Immature natural killer cell (primary cell): ENCODE measurements around the gene NEDD9. TPM values are rescaled to one million over a fixed set of nuclear protein-coding genes. Genes with fewer than 3 reads are reported as not detected.

Source experiments
- DNase-seq, 3 donors: peaks; one replicate each; pipeline ENCODE4 v3.0.0; 2022; ENCODE audit warnings: mixed read lengths in 1 of 3
- H3K27ac Mint-ChIP-seq, 6 donors: one replicate each; pipeline ENCODE4 v1.8.0; 2020; ENCODE audit warnings: mixed read lengths in 6 of 6, mild to moderate bottlenecking in 5 of 6, inconsistent platforms in 4 of 6, moderate library complexity in 3 of 6
- H3K27me3 Mint-ChIP-seq, 3 donors: one replicate each; pipeline ENCODE4 v1.8.0; 2020 to 2021; ENCODE audit warnings: low read depth in 3 of 3, mild to moderate bottlenecking in 3 of 3, mixed read lengths in 3 of 3, moderate library complexity in 3 of 3, inconsistent platforms in 1 of 3
- H3K36me3 Mint-ChIP-seq, 3 donors: one replicate each; pipeline ENCODE4 v1.8.0; 2020; ENCODE audit warnings: mixed read lengths in 3 of 3, inconsistent platforms in 2 of 3, mild to moderate bottlenecking in 2 of 3
- H3K4me1 Mint-ChIP-seq, 2 donors: one replicate each; pipeline ENCODE4 v1.8.0; 2020; ENCODE audit warnings: inconsistent platforms in 2 of 2, mild to moderate bottlenecking in 2 of 2, mixed read lengths in 2 of 2, moderate library complexity in 1 of 2
- H3K4me3 Mint-ChIP-seq, 5 donors: one replicate each; pipeline ENCODE4 v1.8.0; 2020; ENCODE audit warnings: mild to moderate bottlenecking in 5 of 5, mixed read lengths in 5 of 5, inconsistent platforms in 3 of 5, moderate library complexity in 3 of 5
- H3K9me3 Mint-ChIP-seq, 6 donors: one replicate each; pipeline ENCODE4 v1.8.0; 2020; ENCODE audit warnings: mild to moderate bottlenecking in 6 of 6, mixed read lengths in 6 of 6, inconsistent platforms in 4 of 6, moderate library complexity in 3 of 6
- polyA plus RNA-seq, 3 donors: library from polyadenylated mRNA; unstranded; fragments of 300-500 nt; fragmentation: Illumina TruSeq; gene quantifications; one replicate each; pipeline ENCODE4 v1.2.3, GENCODE V29; 2021

Gene NEDD9
- polyA plus RNA-seq, 3 donors from 2014 or later = 26.2 to 73.6 (median 27.6) TPM

GRCh38 chr6:11206576-11206975 is 25.9 kb downstream of the NEDD9 start:
- H3K9me3 Mint-ChIP-seq = no peaks in the 10 kb centered on the region
- peaks cover 88 to 91% of the 10 kb centered on the region in 2 donors for H3K4me1 Mint-ChIP-seq
- no peak for DNase-seq
- peak overlapping the region; percentile 66 to 98 (median 84) for H3K27ac Mint-ChIP-seq
- H3K27me3 Mint-ChIP-seq = peaks cover 0 to 5% (median 0%) of the 10 kb centered on the region in 3 donors
- H3K36me3 Mint-ChIP-seq = peaks cover 14 to 40% (median 20%) of the 10 kb centered on the region in 3 donors
- H3K4me3 Mint-ChIP-seq = no peak overlapping the region

GRCh38 chr6:11204794-11205366 is 27.6 kb downstream of the NEDD9 start:
- H3K36me3 Mint-ChIP-seq = peaks cover 16 to 44% (median 24%) of the 10 kb centered on the region in 3 donors
- H3K27me3 Mint-ChIP-seq = peaks cover 0 to 5% (median 0%) of the 10 kb centered on the region in 3 donors
- H3K9me3 Mint-ChIP-seq = no peaks in the 10 kb centered on the region
- H3K4me1 Mint-ChIP-seq = peaks cover 88 to 92% of the 10 kb centered on the region in 2 donors
- H3K27ac Mint-ChIP-seq = peak overlapping the region; percentile 74 to 98 (median 82)
- no peak overlapping the region for H3K4me3 Mint-ChIP-seq
- no peak for DNase-seq

- Mint-ChIP-seq H3K27ac (peak overlapping the region; percentile 98 to 100 (median 99)), H3K36me3 (peaks cover 21 to 46% (median 22%) of the 10 kb centered on the region in 3 donors), H3K27me3 (peaks cover 0 to 2% (median 1%) of the 10 kb centered on the region in 3 donors), H3K9me3 (no peaks in the 10 kb centered on the region), H3K4me3 (peak overlapping the region; percentile 79 to 88 (median 84)), H3K4me1 (peaks cover 88 to 92% of the 10 kb centered on the region in 2 donors)
- DNase-seq = no peak
Measured at GRCh38 chr6:11204005-11204399, 28.5 kb downstream of the NEDD9 start.

- peaks cover 0 to 2% (median 2%) of the 10 kb centered on the region in 3 donors for H3K27me3 Mint-ChIP-seq
- no peak for DNase-seq
- H3K4me3 Mint-ChIP-seq = peak overlapping the region; percentile 79 to 88 (median 84)
- peaks cover 88 to 93% of the 10 kb centered on the region in 2 donors for H3K4me1 Mint-ChIP-seq
- H3K9me3 Mint-ChIP-seq = no peaks in the 10 kb centered on the region
- H3K27ac Mint-ChIP-seq = peak overlapping the region; percentile 98 to 100 (median 99)
- H3K36me3 Mint-ChIP-seq = peaks cover 25 to 50% (median 28%) of the 10 kb centered on the region in 3 donors
Measured at GRCh38 chr6:11203306-11204004, 29.0 kb downstream of the NEDD9 start.

GRCh38 chr6:11202513-11203305 is 29.8 kb downstream of the NEDD9 start:
- Mint-ChIP-seq H3K4me3 (peak overlapping the region; percentile 79 to 88 (median 84)), H3K27me3 (peaks cover 2% of the 10 kb centered on the region in 3 donors), H3K36me3 (peaks cover 27 to 51% (median 31%) of the 10 kb centered on the region in 3 donors), H3K9me3 (no peaks in the 10 kb centered on the region), H3K4me1 (peaks cover 88 to 93% of the 10 kb centered on the region in 2 donors), H3K27ac (peak overlapping the region; percentile 98 to 100 (median 99))
- DNase-seq = peak; percentile 77 to 80 (median 80)

GRCh38 chr6:11201772-11202512 is 30.5 kb downstream of the NEDD9 start:
- peaks cover 89 to 93% of the 10 kb centered on the region in 2 donors for H3K4me1 Mint-ChIP-seq
- DNase-seq = no peak
- peak overlapping the region; percentile 98 to 100 (median 99) for H3K27ac Mint-ChIP-seq
- peaks cover 2 to 4% (median 2%) of the 10 kb centered on the region in 3 donors for H3K27me3 Mint-ChIP-seq
- H3K9me3 Mint-ChIP-seq = no peaks in the 10 kb centered on the region
- H3K4me3 Mint-ChIP-seq = peak overlapping the region; percentile 79 to 88 (median 84)
- peaks cover 26 to 45% (median 31%) of the 10 kb centered on the region in 3 donors for H3K36me3 Mint-ChIP-seq

GRCh38 chr6:11201015-11201414 is 31.5 kb downstream of the NEDD9 start:
- Mint-ChIP-seq H3K27me3 (peaks cover 1 to 2% (median 2%) of the 10 kb centered on the region in 3 donors), H3K27ac (peak overlapping the region; percentile 55 to 98 (median 88)), H3K4me1 (peaks cover 91 to 95% of the 10 kb centered on the region in 2 donors), H3K36me3 (peaks cover 26 to 38% (median 33%) of the 10 kb centered on the region in 3 donors), H3K9me3 (no peaks in the 10 kb centered on the region), H3K4me3 (peak overlapping the region in 2 of 5 donors; percentile 20 to 39)
- DNase-seq = no peak

- H3K27me3 Mint-ChIP-seq = peaks cover 1 to 2% (median 2%) of the 10 kb centered on the region in 3 donors
- no peak for DNase-seq
- H3K4me3 Mint-ChIP-seq = peak overlapping the region in 2 of 5 donors; percentile 12 to 22
- no peaks in the 10 kb centered on the region for H3K9me3 Mint-ChIP-seq
- H3K4me1 Mint-ChIP-seq = peaks cover 96% of the 10 kb centered on the region in 2 donors
- H3K27ac Mint-ChIP-seq = peak overlapping the region; percentile 79 to 98 (median 88)
- H3K36me3 Mint-ChIP-seq = peaks cover 26 to 35% (median 33%) of the 10 kb centered on the region in 3 donors
Measured at GRCh38 chr6:11200356-11200755, 32.1 kb downstream of the NEDD9 start.

- peak; percentile 64 to 70 (median 65) for DNase-seq
- H3K27me3 Mint-ChIP-seq = peaks cover 1 to 2% (median 2%) of the 10 kb centered on the region in 3 donors
- H3K9me3 Mint-ChIP-seq = no peaks in the 10 kb centered on the region
- peak overlapping the region; percentile 49 to 79 (median 58) for H3K4me3 Mint-ChIP-seq
- H3K4me1 Mint-ChIP-seq = peaks cover 94 to 98% of the 10 kb centered on the region in 2 donors
- H3K27ac Mint-ChIP-seq = peak overlapping the region; percentile 79 to 98 (median 92)
- peaks cover 26 to 33% (median 33%) of the 10 kb centered on the region in 3 donors for H3K36me3 Mint-ChIP-seq
Measured at GRCh38 chr6:11198663-11199603, 33.5 kb downstream of the NEDD9 start.

- no peak for DNase-seq
- H3K9me3 Mint-ChIP-seq = no peaks in the 10 kb centered on the region
- H3K4me1 Mint-ChIP-seq = peaks cover 87 to 95% of the 10 kb centered on the region in 2 donors
- H3K27ac Mint-ChIP-seq = peak overlapping the region; percentile 45 to 98 (median 86)
- H3K36me3 Mint-ChIP-seq = peaks cover 27 to 33% (median 30%) of the 10 kb centered on the region in 3 donors
- H3K4me3 Mint-ChIP-seq = no peak overlapping the region
- H3K27me3 Mint-ChIP-seq = peaks cover 1 to 4% (median 2%) of the 10 kb centered on the region in 3 donors
Measured at GRCh38 chr6:11197850-11198249, 34.6 kb downstream of the NEDD9 start.

- peaks cover 80 to 88% of the 10 kb centered on the region in 2 donors for H3K4me1 Mint-ChIP-seq
- no peak for DNase-seq
- H3K36me3 Mint-ChIP-seq = peaks cover 29 to 36% (median 32%) of the 10 kb centered on the region in 3 donors
- no peaks in the 10 kb centered on the region for H3K9me3 Mint-ChIP-seq
- peak overlapping the region; percentile 64 to 98 (median 86) for H3K27ac Mint-ChIP-seq
- H3K27me3 Mint-ChIP-seq = peaks cover 1 to 4% (median 2%) of the 10 kb centered on the region in 3 donors
- peak overlapping the region in 3 of 5 donors; percentile 37 to 69 (median 50) for H3K4me3 Mint-ChIP-seq
Measured at GRCh38 chr6:11197175-11197536, 35.3 kb downstream of the NEDD9 start.
